ENCODE results near the gene OSM. TPM values are rescaled to one million over a fixed set of nuclear protein-coding genes. Genes with fewer than 3 reads are reported as not detected.

OSM gene
- total RNA-seq: 1 to 10 TPM in 1 of 2 donors, under 1 TPM in 1; 0.39 to 1.9 TPM
- polyA plus RNA-seq (ENCODE audit: insufficient read length in 2 of 2): under 1 TPM; 0.62 to 0.68 TPM
- long read RNA-seq, donor 1: 0 reads
- long read RNA-seq, donor 2: 0 reads
- long read RNA-seq, donor 3: 0 reads
- long read RNA-seq, donor 4: 0 reads

DNA sequence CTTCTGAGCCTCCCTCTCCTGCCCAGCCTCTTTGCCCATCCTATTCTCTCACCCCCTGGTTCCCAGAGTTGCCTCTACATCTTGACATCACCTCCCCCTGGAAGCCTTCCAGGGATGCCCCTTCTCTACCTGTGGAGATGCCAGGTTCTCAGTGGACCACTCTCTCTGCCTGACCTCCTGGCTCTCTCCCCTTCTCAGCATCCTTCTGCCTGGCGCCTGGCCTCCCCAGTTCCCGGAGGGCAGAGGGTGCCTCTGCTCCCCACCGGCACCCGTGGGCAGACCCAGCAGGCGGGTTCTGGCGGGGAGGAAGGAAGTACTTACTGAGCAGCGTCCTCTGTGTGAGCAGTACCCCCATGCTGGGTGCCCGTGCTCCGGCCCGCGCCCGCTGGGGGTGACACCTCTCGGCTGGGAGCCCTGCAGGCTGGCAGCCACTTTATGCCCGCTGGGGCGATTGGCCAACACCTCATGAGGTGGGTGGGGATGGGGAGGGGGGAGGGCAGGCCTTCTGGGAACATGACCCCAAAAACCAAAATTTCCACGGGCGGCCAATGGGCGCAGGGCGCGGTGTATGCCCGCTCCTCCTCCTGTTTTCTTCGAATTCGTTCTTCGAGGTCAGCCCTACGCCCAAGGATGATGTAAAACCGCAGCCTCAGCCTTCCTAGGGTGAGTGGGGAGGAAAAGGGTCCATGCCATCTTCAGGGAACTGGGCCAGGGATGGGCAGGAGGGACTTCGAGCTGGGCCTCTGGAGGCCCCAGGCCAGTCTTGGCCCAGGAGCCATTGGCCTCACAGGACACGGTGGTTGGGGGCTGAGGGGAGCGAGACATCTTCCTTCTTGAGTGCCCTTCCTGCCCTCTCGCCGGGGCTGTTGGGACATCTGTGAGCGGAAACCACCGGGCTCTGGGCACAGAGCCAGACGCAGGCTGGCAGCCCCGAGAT is at the start of gene OSM:
Gene OSM, minus strand, starts transcription at position 407 of the 937 bp plus-strand sequence. Its CDS starts 52 bp downstream, at position 355.
- H3K36me3 ChIP-seq (ENCODE audit: control insufficient read depth, insufficient read depth, low read length): no peaks in the 10 kb centered on the region
- 73% methylated on average over 31 of the region's 35 CpGs for WGBS (ENCODE audit: insufficient coverage)
- no peaks in the 10 kb centered on the region for H3K27me3 ChIP-seq (ENCODE audit: control insufficient read depth, insufficient read depth, low read length)
- H3K4me3 ChIP-seq (ENCODE audit: low read depth, low read length): no peak within 1 kb of the TSS
- no peak within 1 kb of the TSS for H3K27ac ChIP-seq (ENCODE audit: low read depth, low read length)
- peaks cover 12% of the 10 kb centered on the region for H3K4me1 ChIP-seq (ENCODE audit: control insufficient read depth, insufficient read depth, low read length)
- no peak for DNase-seq (ENCODE audit: low read depth in 4 of 6, low spot score in 6 of 6)
- H3K9me3 ChIP-seq (ENCODE audit: control insufficient read depth, insufficient read depth, low read length): no peaks in the 10 kb centered on the region

DNA sequence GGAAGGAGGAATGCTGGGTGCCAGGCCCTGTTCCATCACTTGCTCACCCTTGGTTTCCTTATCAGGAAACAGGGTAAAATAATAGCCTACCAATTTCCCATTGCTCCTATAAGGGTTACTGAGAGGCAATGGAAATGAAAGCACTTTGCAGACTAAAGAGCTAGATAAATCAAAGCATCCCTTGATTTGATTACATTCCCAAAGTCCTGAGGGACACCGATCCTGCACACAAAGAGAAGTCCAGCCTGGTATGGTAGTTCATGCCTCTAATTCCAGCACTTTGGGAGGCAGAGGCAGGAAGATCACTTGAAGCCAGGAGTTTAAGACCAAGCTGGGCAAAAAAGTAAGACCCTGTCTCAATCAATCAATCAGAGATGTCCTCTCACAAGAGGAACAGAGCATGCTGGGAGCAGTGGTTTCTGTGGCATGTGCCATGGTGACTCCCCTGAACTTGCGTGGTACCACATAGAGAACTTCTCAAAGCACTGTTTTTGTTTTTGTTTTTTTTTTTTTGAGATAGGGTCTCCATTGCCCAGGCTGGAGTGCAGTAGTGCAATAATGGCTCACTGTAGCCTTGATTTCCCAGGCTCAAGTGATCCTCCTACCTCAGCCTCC is 49.4 kb upstream of the OSM start:
- DNase-seq (ENCODE audit: low read depth in 4 of 6, low spot score in 6 of 6): no peak
- H3K27me3 ChIP-seq (ENCODE audit: control insufficient read depth, insufficient read depth, low read length): no peaks in the 10 kb centered on the region
- H3K4me1 ChIP-seq (ENCODE audit: control insufficient read depth, insufficient read depth, low read length): peaks cover 13% of the 10 kb centered on the region
- no peaks in the 10 kb centered on the region for H3K9me3 ChIP-seq (ENCODE audit: control insufficient read depth, insufficient read depth, low read length)
- WGBS (ENCODE audit: insufficient coverage): 57% methylated on average over 1 of the region's 2 CpGs
- peaks cover 9% of the 10 kb centered on the region for H3K36me3 ChIP-seq (ENCODE audit: control insufficient read depth, insufficient read depth, low read length)
- no peak overlapping the region for H3K27ac ChIP-seq (ENCODE audit: low read depth, low read length)
- no peak overlapping the region for H3K4me3 ChIP-seq (ENCODE audit: low read depth, low read length)

DNA sequence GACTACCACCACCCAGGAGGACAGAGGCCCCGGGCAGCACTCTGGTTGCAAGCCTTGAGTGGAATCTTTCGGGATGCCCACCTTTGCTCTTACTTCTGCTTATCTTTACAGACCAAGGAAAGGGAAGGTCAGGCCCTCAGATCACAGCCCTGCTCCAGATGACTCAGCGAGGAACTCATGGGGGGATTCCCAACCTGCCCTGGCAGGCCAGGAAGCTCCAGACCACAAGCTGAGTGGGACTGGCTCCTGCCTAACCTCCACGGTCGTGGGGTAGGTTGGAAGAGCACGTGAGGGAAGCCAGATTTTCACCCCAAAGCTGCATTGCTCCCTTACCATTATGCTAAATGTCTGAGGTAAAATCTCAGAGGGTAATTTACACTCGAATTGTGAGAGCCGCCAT is 48.3 kb upstream of the OSM start:
- WGBS (ENCODE audit: insufficient coverage): 91% methylated on average over 4 of the region's 8 CpGs
- H3K27ac ChIP-seq (ENCODE audit: low read depth, low read length): no peak overlapping the region
- no peak for DNase-seq (ENCODE audit: low read depth in 4 of 6, low spot score in 6 of 6)
- no peak overlapping the region for H3K4me3 ChIP-seq (ENCODE audit: low read depth, low read length)
- no peaks in the 10 kb centered on the region for H3K27me3 ChIP-seq (ENCODE audit: control insufficient read depth, insufficient read depth, low read length)
- peaks cover 9% of the 10 kb centered on the region for H3K36me3 ChIP-seq (ENCODE audit: control insufficient read depth, insufficient read depth, low read length)
- no peaks in the 10 kb centered on the region for H3K9me3 ChIP-seq (ENCODE audit: control insufficient read depth, insufficient read depth, low read length)
- H3K4me1 ChIP-seq (ENCODE audit: control insufficient read depth, insufficient read depth, low read length): peaks cover 23% of the 10 kb centered on the region

- Histone ChIP-seq H3K27ac (ENCODE audit: low read depth, low read length) (no peak overlapping the region), H3K9me3 (ENCODE audit: control insufficient read depth, insufficient read depth, low read length) (no peaks in the 10 kb centered on the region), H3K36me3 (ENCODE audit: control insufficient read depth, insufficient read depth, low read length) (peaks cover 9% of the 10 kb centered on the region), H3K27me3 (ENCODE audit: control insufficient read depth, insufficient read depth, low read length) (no peaks in the 10 kb centered on the region), H3K4me3 (ENCODE audit: low read depth, low read length) (no peak overlapping the region), H3K4me1 (ENCODE audit: control insufficient read depth, insufficient read depth, low read length) (peaks cover 33% of the 10 kb centered on the region)
- WGBS (ENCODE audit: insufficient coverage): no CpG with 5 or more reads among the region's 8 CpGs
- DNase-seq (ENCODE audit: low read depth in 4 of 6, low spot score in 6 of 6): no peak
Observed at GRCh38 chr22:30313527-30314363, 47.1 kb upstream of the OSM start.

- no peaks in the 10 kb centered on the region for H3K27me3 ChIP-seq (ENCODE audit: control insufficient read depth, insufficient read depth, low read length)
- no peaks in the 10 kb centered on the region for H3K9me3 ChIP-seq (ENCODE audit: control insufficient read depth, insufficient read depth, low read length)
- no peak overlapping the region for H3K4me3 ChIP-seq (ENCODE audit: low read depth, low read length)
- peaks cover 5% of the 10 kb centered on the region for H3K36me3 ChIP-seq (ENCODE audit: control insufficient read depth, insufficient read depth, low read length)
- DNase-seq (ENCODE audit: low read depth in 4 of 6, low spot score in 6 of 6): no peak
- H3K27ac ChIP-seq (ENCODE audit: low read depth, low read length): no peak overlapping the region
- 88% methylated on average over 6 of the region's 6 CpGs for WGBS (ENCODE audit: insufficient coverage)
- peaks cover 34% of the 10 kb centered on the region for H3K4me1 ChIP-seq (ENCODE audit: control insufficient read depth, insufficient read depth, low read length)
Observed at GRCh38 chr22:30312053-30312452, 45.4 kb upstream of the OSM start.

GRCh38 chr22:30310881-30311771 is 44.5 kb upstream of the OSM start:
- H3K27me3 ChIP-seq (ENCODE audit: control insufficient read depth, insufficient read depth, low read length): no peaks in the 10 kb centered on the region
- peaks cover 38% of the 10 kb centered on the region for H3K4me1 ChIP-seq (ENCODE audit: control insufficient read depth, insufficient read depth, low read length)
- H3K9me3 ChIP-seq (ENCODE audit: control insufficient read depth, insufficient read depth, low read length): no peaks in the 10 kb centered on the region
- H3K4me3 ChIP-seq (ENCODE audit: low read depth, low read length): no peak overlapping the region
- peak in 1 of 6 donors; percentile 73 for DNase-seq (ENCODE audit: low read depth in 4 of 6, low spot score in 6 of 6)
- no peaks in the 10 kb centered on the region for H3K36me3 ChIP-seq (ENCODE audit: control insufficient read depth, insufficient read depth, low read length)
- H3K27ac ChIP-seq (ENCODE audit: low read depth, low read length): peak overlapping the region; percentile 42
- WGBS (ENCODE audit: insufficient coverage): 53% methylated on average over 4 of the region's 8 CpGs

GRCh38 chr22:30309951-30310741 is 43.5 kb upstream of the OSM start:
- WGBS (ENCODE audit: insufficient coverage): 40% methylated on average over 3 of the region's 7 CpGs
- H3K27me3 ChIP-seq (ENCODE audit: control insufficient read depth, insufficient read depth, low read length): no peaks in the 10 kb centered on the region
- peak in 1 of 6 donors; percentile 81 for DNase-seq (ENCODE audit: low read depth in 4 of 6, low spot score in 6 of 6)
- H3K4me1 ChIP-seq (ENCODE audit: control insufficient read depth, insufficient read depth, low read length): peaks cover 45% of the 10 kb centered on the region
- H3K9me3 ChIP-seq (ENCODE audit: control insufficient read depth, insufficient read depth, low read length): no peaks in the 10 kb centered on the region
- H3K4me3 ChIP-seq (ENCODE audit: low read depth, low read length): no peak overlapping the region
- H3K36me3 ChIP-seq (ENCODE audit: control insufficient read depth, insufficient read depth, low read length): no peaks in the 10 kb centered on the region
- no peak overlapping the region for H3K27ac ChIP-seq (ENCODE audit: low read depth, low read length)

GRCh38 chr22:30308518-30309230 is 42.0 kb upstream of the OSM start:
- Histone ChIP-seq H3K4me1 (ENCODE audit: control insufficient read depth, insufficient read depth, low read length) (peaks cover 51% of the 10 kb centered on the region), H3K27me3 (ENCODE audit: control insufficient read depth, insufficient read depth, low read length) (no peaks in the 10 kb centered on the region), H3K9me3 (ENCODE audit: control insufficient read depth, insufficient read depth, low read length) (no peaks in the 10 kb centered on the region), H3K27ac (ENCODE audit: low read depth, low read length) (no peak overlapping the region), H3K36me3 (ENCODE audit: control insufficient read depth, insufficient read depth, low read length) (no peaks in the 10 kb centered on the region), H3K4me3 (ENCODE audit: low read depth, low read length) (no peak overlapping the region)
- 73% methylated on average over 4 of the region's 5 CpGs for WGBS (ENCODE audit: insufficient coverage)
- no peak for DNase-seq (ENCODE audit: low read depth in 4 of 6, low spot score in 6 of 6)

Measured in spinal cord (tissue), 10 donors.